Activated naive CD4-positive, alpha-beta T cell treated with Interleukin-2 at 50 U/mL for 16 hours (primary cell): Measurements from ENCODE around the gene TCP10L.
"Not testable (repeated sequence)": the region's sequence is repeated elsewhere in the genome, so short reads cannot be mapped to it uniquely, and the experiment has no call there.

Experiments used
- DNase-seq: peaks from one replicate; pipeline ENCODE4 v3.0.0-alpha.2; 2020

The TCP10L gene

GRCh38 chr21:32549886-32550285 lies 35.4 kb downstream of the TCP10L start:
- DNase-seq, result no peak

DNA sequence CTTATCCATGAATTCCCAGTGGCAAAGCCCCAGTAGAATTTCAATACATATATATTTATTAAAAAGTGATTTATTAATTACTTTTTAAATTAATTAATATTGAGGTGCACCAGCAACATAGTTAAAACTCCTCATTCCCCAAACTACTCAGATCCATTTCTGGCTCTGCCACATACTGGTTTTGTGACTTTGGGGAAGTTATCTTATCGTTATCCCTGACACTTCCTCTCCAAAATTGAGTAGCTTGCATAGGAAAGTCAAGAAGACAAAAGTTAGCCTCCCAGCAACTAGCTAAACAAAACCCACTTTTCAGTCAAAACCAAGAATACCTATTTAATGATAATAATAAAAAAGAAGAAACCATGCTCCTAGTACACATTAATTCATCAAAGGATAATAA lies 35.9 kb downstream of the TCP10L start:
- DNase-seq, result no peak

- DNase-seq, result no peak
Observed at GRCh38 chr21:32548978-32549377, 36.3 kb downstream of the TCP10L start.

GRCh38 chr21:32547018-32547417 lies 38.3 kb downstream of the TCP10L start:
- DNase-seq, result no peak

- no peak for DNase-seq
Observed at GRCh38 chr21:32545948-32546441, 39.3 kb downstream of the TCP10L start.

GRCh38 chr21:32544697-32545096 lies 40.6 kb downstream of the TCP10L start:
- no peak for DNase-seq

DNA sequence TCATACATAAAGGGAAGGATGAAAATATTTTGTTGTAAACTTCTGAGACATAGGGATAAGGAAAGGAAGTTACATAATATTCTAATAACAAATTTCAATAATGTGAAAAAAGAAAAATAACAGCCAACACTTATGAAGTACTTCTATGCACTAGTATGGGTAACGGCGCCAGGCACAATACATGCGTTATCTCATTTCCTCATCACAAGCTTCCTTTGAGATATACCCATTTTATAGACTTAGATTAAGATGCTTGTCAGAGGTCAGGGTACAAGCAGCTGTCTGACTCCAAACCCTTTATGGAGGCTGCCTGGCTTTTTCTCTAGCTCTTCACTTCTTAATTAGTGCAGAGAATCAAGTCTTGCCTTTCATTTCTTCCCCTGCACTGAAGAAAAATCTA lies 41.3 kb downstream of the TCP10L start:
- no peak for DNase-seq

DNA sequence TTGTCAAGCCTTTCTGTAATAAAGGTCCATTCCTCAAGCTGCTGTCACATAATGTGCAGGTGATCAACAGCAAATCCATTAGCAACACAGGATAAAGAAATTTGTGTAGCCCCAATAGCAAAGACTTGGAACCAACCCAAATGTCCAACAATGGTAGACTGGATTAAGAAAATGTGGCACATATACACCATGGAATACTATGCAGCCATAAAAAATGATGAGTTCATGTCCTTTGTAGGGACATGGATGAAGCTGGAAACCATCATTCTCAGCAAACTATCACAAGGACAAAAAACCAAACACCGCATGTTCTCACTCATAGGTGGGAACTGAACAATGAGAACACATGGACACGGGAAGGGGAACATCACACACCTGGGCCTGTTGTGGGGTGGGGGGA lies 42.3 kb downstream of the TCP10L start:
- not testable (repeated sequence) for DNase-seq

- DNase-seq, result no peak
Observed at GRCh38 chr21:32539378-32539777, 45.9 kb downstream of the TCP10L start.

DNA sequence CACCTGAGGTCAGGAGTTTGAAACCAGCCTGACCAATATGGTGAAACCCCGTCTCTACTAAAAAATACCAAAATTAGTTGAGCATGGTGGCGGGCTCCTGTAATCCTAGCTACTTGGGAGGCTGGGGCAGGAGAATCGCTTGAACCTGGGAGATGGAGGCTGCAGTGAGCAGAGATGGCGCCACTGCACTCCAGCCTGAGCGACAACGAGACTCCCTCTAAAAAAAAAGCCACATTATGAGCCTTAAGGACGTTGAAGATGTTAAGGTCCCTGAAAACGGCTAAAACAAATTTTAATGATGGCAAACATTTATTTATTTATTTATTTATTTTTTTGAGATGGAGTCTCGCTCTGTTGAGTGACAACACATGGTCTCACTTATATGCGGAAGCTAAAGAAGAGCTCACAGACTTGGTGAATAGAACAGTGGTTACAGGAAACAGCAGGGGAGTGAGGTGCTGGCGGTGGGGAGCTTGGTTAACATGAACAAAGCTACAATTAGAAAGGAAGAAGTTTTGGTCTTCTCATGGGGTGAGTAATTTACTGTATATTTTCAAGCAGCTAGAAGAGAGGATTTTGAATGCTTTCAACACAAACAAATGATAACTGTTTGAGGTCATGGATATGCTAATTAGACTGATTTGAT lies 47.1 kb downstream of the TCP10L start:
- DNase-seq, result peak; percentile 8

DNA sequence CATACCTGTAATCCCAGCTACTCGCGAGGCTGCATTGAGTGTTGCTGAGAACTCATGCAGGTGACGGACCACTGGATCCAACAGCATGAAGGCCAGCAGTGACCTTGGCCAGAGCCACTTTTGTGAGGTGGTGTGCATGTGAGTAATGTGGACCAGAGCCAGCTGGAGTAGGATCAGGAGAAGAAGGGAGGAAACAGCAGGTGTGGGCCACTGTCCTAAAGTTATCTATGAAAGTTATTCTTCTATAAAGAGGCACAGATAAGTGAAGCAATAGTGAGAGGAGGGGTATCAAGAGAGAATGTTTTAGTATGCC lies 47.8 kb downstream of the TCP10L start:
- DNase-seq, result no peak

GRCh38 chr21:32535612-32536011 lies 49.7 kb downstream of the TCP10L start:
- DNase-seq, result no peak

DNA sequence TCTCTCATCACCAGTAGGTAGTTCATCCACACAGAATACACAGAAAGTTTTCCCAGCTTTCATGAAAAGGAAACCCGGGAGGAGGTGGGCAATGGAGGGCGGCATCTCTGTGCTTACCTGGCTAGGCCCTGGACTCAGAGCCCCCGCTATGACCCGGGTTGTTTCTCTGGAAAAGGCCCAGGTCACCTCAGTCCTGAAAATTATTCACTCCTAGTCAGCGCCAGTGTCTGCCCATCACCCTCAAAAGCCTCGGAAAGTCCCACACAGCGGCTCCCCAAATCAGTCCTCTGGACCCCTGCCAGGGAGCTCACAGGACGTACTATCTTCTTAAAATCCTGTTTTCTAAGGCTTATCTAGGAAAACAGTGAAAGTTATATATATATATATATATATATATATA lies 51.2 kb downstream of the TCP10L start:
- no peak for DNase-seq

GRCh38 chr21:32533611-32534010 lies 51.7 kb downstream of the TCP10L start:
- no peak for DNase-seq

GRCh38 chr21:32533053-32533452 lies 52.3 kb downstream of the TCP10L start:
- DNase-seq, result no peak

DNA sequence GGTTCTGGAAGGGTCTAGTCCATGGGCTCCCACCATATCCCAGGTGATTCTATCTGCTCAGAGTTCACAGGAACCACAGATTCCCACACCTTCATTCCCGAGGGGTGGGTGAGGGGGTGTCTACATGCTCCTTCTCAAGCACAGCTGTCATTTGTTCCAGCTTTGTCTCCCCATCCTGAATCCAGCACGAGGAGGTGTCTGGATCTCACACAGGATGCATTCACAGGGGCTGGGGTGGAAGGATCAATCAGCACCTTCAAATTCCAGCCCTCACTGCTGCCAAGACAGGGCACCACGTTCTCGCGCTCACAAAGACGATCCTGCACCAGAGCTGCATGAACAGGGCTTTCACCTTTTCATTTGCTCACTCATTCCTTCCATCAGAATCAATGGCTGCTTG lies 52.7 kb downstream of the TCP10L start:
- DNase-seq, result no peak

DNA sequence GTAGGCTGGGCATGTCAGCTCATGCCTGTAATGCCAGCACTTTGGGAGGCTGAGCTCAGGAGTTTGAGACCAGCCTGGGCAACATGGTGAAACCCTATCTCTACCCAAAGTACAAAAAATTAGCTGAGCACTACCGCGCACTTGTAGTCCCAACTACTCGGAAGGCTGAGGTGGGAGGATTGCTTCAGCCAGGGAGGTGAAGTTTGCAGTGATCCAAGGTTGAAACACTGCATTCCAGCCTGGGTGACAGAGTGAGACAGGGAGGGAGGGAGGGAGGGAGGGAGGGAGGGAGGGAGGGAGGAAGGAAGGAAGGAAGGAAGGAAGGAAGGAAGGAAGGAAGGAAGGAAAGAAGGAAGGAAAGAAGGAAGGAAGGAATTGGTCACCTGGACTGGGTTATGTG lies 53.8 kb downstream of the TCP10L start:
- DNase-seq, result not testable (repeated sequence)

- DNase-seq, result not testable (repeated sequence)
Observed at GRCh38 chr21:32530809-32531208, 54.5 kb downstream of the TCP10L start.

GRCh38 chr21:32529679-32530078 lies 55.6 kb downstream of the TCP10L start:
- DNase-seq, result no peak

DNA sequence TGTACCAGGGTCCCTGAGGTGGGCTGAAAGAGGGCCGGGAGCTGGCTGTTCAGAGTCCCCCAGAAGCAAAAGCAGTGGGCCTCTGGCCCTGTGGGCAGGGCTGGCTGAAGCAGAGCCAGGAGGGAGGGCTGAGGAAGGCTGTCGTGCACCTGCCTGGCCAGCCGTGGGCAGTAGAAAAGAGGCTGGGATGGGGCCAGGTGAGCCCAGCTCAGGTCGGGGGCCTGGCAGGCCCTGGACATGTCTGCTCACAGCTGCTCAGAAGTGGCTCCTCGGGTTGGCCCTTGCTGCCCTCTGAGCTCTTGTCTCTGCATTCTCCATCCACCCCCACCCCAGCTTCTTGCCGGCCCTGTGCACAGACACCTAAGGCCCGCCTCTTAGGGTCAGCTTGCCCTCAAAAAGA lies 60.0 kb downstream of the TCP10L start:
- no peak for DNase-seq

DNA sequence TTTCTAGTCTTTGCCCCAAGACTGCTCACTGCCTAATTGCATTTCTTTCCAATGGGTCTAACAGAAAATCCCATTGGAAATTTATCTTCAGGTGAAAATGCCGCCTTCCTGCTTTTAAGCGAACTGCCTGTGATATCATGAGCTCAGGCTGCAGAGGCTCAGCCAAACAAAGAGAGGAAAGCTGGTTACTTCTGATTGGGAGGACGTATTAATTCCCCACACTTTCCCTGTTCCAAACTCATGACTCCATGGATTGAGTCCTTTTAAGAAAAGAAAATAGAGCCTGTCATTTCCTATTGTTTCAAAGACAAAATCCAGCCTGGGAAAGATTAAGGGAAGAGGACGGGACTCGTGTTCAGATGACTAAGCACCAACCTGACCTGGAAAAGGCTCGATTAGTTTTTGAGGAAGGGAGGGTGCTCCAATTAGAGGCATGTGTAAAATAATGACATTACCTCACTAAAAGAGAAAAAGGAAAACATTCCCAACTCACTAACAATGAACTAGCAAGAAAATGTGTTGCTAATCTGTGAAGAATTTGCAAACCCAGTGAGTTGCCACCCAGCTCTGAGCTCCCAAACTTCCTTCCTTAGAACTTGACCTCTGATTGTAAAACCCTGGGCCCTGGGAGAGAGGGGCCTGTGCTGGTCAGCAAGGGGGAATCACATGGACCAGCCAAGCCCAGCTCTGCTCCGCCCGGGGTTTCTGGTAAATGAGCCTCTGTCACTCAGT lies 61.2 kb downstream of the TCP10L start:
- DNase-seq, result no peak
